ENCODE measurements around the gene RPAIN. TPM values are rescaled to one million over a fixed set of nuclear protein-coding genes. Genes with fewer than 3 reads are reported as not detected.

Gene RPAIN
- total RNA-seq, 3 donors from 2014 or later = 29.7 to 34.3 (median 32.1) TPM

- TF ChIP-seq CTCF (IDR thresholded peaks at IDR 0.05) = no peak
- no peak overlapping the region for H3K4me3 ChIP-seq
- no peaks in the 10 kb centered on the region for H3K9me3 ChIP-seq
- intact Hi-C loops (cut with DNase I, micrococcal nuclease) = no loop called here
- no peak for DNase-seq
- peaks cover 8% of the 10 kb centered on the region for H3K36me3 ChIP-seq (ENCODE audit: low read depth)
- H3K4me1 ChIP-seq (ENCODE audit: low read depth) = no peaks in the 10 kb centered on the region
- ATAC-seq = no peak
Observed at GRCh38 chr17:5473906-5474305, 53.9 kb downstream of the RPAIN start.

- intact Hi-C loops (cut with DNase I, micrococcal nuclease) = no loop called here
- H3K4me3 ChIP-seq = no peak overlapping the region
- H3K4me1 ChIP-seq (ENCODE audit: low read depth) = no peaks in the 10 kb centered on the region
- H3K36me3 ChIP-seq (ENCODE audit: low read depth) = peaks cover 8% of the 10 kb centered on the region
- DNase-seq (no peak), ATAC-seq (no peak)
- H3K9me3 ChIP-seq = no peaks in the 10 kb centered on the region
- TF ChIP-seq CTCF (IDR thresholded peaks at IDR 0.05) = no peak
Observed at GRCh38 chr17:5478992-5479391, 59.0 kb downstream of the RPAIN start.

GRCh38 chr17:5480962-5481361, 61.0 kb downstream of the RPAIN start:
- peaks cover 8% of the 10 kb centered on the region for H3K36me3 ChIP-seq (ENCODE audit: low read depth)
- H3K4me1 ChIP-seq (ENCODE audit: low read depth) = peaks cover 10% of the 10 kb centered on the region
- no peaks in the 10 kb centered on the region for H3K9me3 ChIP-seq
- ATAC-seq (no peak), DNase-seq (no peak)
- TF ChIP-seq CTCF (IDR thresholded peaks at IDR 0.05) = no peak
- intact Hi-C loops (cut with DNase I, micrococcal nuclease) = no loop called here
- H3K4me3 ChIP-seq = no peak overlapping the region

- no peak for ATAC-seq
- peaks cover 8% of the 10 kb centered on the region for H3K36me3 ChIP-seq (ENCODE audit: low read depth)
- DNase-seq = no peak
Observed at GRCh38 chr17:5481451-5481850, 61.5 kb downstream of the RPAIN start.

More at GRCh38 chr17:5481451-5481850, 61.5 kb downstream of the RPAIN start:
- Histone ChIP-seq H3K4me3 (no peak overlapping the region), H3K9me3 (no peaks in the 10 kb centered on the region), H3K4me1 (ENCODE audit: low read depth) (peaks cover 10% of the 10 kb centered on the region)
- intact Hi-C loops (cut with DNase I, micrococcal nuclease) = no loop called here
- TF ChIP-seq CTCF (IDR thresholded peaks at IDR 0.05) = no peak

Other genes starting within 250 kb of the RPAIN start
- 10 to 100 TPM in 1 of 3 donors, 1 to 10 TPM in 2; 4.7 to 10.9 (median 6.5) TPM for gene ZNF594, start 228.3 kb upstream of the RPAIN start, total RNA-seq
- gene SCIMP, start 185.3 kb upstream of the RPAIN start, total RNA-seq = 1 to 10 TPM; 1.1 to 3.0 (median 2.8) TPM
- 10 to 100 TPM; 24.9 to 53.4 (median 30.7) TPM for gene RABEP1, start 137.9 kb upstream of the RPAIN start, total RNA-seq
- 10 to 100 TPM; 46.1 to 72.3 (median 50.8) TPM for gene NUP88, start 520 bp upstream of the RPAIN start, total RNA-seq
- gene C1QBP, start 19.0 kb downstream of the RPAIN start, total RNA-seq = 100 to 1,000 TPM in 2 of 3 donors, 10 to 100 TPM in 1; 81.0 to 145 (median 101) TPM
- gene DHX33, start 48.8 kb downstream of the RPAIN start, total RNA-seq = 10 to 100 TPM in 1 of 3 donors, 1 to 10 TPM in 2; 9.4 to 12.7 (median 9.7) TPM
- gene DERL2, start 66.0 kb downstream of the RPAIN start, total RNA-seq = 10 to 100 TPM; 43.9 to 58.5 (median 58.3) TPM
- gene MIS12, start 66.4 kb downstream of the RPAIN start, total RNA-seq = 10 to 100 TPM; 10.2 to 14.3 (median 12.0) TPM
- gene NLRP1, start 164.3 kb downstream of the RPAIN start, total RNA-seq = 10 to 100 TPM in 1 of 3 donors, 1 to 10 TPM in 2; 4.6 to 13.9 (median 8.0) TPM

All from mucosa of descending colon (tissue), 3 donors.